A549 (cell line): Measurements from ENCODE around the gene VDR.

Experiments
- BHLHE40 ChIP-seq: IDR thresholded peaks from 2 replicates; pipeline ENCODE4 v1.6.1; 2012; ENCODE audit warnings: low read depth, low read length, inconsistent platforms
- CBX2 ChIP-seq: fragments of 200-600 bp; sonication (generic); IDR thresholded peaks from 2 replicates; pipeline ENCODE4 v1.6.1; 2016; ENCODE audit warnings: low read depth, mild to moderate bottlenecking, borderline replicate concordance
- FOSL2 ChIP-seq, 2 experiments: fragments of 450-650 bp in 1 of 2; fragments of >200 bp in 1 of 2; sonication (Bioruptor Twin) in 1 of 2; formaldehyde crosslinking; IDR thresholded peaks; 2 replicates each; pipeline versions ENCODE4 v1.5.0 to v1.6.1; 2016 to 2020; ENCODE audit warnings: mild to moderate bottlenecking in 1 of 2, moderate library complexity in 1 of 2
- POLR2A ChIP-seq: IDR thresholded peaks from 2 replicates; pipeline ENCODE4 v1.6.1; 2012; ENCODE audit warnings: mild to moderate bottlenecking, low read length
- RCOR1 ChIP-seq: fragments of 150-350 bp; IDR thresholded peaks from 2 replicates; pipeline ENCODE4 v1.6.1; 2014; ENCODE audit warnings: antibody characterized with exemption, low read length, low read depth
- SMC3 ChIP-seq: fragments of >200 bp; sonication (Bioruptor Twin); formaldehyde crosslinking; IDR thresholded peaks from 3 replicates; pipeline ENCODE4 v1.6.1; 2018; ENCODE audit warnings: inconsistent platforms
- TF ChIP-seq, protein P1 (sequence below): fragments of 150-350 bp; IDR thresholded peaks from 2 replicates; pipeline ENCODE4 v1.6.1; 2014; ENCODE audit warnings: low read depth, mild to moderate bottlenecking, low read length
- TF ChIP-seq, protein P2 (sequence below): fragments of >200 bp; sonication (Bioruptor Twin); formaldehyde crosslinking; IDR thresholded peaks from 3 replicates; pipeline ENCODE4 v1.5.1; 2016
- TF ChIP-seq, protein P3 (sequence below): fragments of 200-600 bp; sonication (generic); IDR thresholded peaks from 2 replicates; pipeline ENCODE4 v1.6.1; 2016; ENCODE audit warnings: antibody characterized with exemption, mild to moderate bottlenecking, moderate library complexity
- TF ChIP-seq, protein P4 (sequence below): IDR thresholded peaks from 2 replicates; pipeline ENCODE4 v1.6.1; 2012
- TF ChIP-seq, protein P5 (sequence below): fragments of 450-650 bp; IDR thresholded peaks from 2 replicates; pipeline ENCODE4 v1.6.1; 2014; ENCODE audit warnings: antibody characterized with exemption

DNA sequence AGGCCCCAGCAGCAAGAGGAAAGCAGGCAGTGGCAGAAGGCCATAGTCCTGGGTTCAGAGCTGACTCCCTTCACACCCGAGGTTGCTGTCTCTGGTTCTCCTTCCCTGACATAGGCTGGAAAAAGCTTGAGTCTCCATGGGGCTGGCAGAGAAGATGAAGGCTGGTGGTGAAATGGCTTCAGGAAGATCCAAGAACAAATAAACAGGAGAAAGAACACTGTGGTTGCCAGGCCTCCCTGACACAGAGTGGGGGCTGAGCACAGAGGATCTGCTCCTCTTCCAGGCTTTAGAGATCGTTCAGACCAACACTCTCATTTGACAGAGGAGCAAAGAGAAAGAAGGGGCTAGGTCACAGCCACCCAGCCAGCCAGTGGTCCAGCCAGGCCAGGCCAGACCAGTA, 99.4 kb downstream of the VDR start:
- no peak for TF ChIP-seq SMC3
- no peak for TF ChIP-seq RCOR1
- no peak for TF ChIP-seq POLR2A
- TF ChIP-seq, protein P1, sequence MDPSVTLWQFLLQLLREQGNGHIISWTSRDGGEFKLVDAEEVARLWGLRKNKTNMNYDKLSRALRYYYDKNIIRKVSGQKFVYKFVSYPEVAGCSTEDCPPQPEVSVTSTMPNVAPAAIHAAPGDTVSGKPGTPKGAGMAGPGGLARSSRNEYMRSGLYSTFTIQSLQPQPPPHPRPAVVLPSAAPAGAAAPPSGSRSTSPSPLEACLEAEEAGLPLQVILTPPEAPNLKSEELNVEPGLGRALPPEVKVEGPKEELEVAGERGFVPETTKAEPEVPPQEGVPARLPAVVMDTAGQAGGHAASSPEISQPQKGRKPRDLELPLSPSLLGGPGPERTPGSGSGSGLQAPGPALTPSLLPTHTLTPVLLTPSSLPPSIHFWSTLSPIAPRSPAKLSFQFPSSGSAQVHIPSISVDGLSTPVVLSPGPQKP, result no peak
- no peak for TF ChIP-seq FOSL2 (IDR thresholded peaks at IDR 0.05)
- no peak for TF ChIP-seq FOSL2 (CRISPR knock-in tag; IDR thresholded peaks at IDR 0.05)
- TF ChIP-seq, protein P2, sequence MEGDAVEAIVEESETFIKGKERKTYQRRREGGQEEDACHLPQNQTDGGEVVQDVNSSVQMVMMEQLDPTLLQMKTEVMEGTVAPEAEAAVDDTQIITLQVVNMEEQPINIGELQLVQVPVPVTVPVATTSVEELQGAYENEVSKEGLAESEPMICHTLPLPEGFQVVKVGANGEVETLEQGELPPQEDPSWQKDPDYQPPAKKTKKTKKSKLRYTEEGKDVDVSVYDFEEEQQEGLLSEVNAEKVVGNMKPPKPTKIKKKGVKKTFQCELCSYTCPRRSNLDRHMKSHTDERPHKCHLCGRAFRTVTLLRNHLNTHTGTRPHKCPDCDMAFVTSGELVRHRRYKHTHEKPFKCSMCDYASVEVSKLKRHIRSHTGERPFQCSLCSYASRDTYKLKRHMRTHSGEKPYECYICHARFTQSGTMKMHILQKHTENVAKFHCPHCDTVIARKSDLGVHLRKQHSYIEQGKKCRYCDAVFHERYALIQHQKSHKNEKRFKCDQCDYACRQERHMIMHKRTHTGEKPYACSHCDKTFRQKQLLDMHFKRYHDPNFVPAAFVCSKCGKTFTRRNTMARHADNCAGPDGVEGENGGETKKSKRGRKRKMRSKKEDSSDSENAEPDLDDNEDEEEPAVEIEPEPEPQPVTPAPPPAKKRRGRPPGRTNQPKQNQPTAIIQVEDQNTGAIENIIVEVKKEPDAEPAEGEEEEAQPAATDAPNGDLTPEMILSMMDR, result no peak
- TF ChIP-seq, protein P3, sequence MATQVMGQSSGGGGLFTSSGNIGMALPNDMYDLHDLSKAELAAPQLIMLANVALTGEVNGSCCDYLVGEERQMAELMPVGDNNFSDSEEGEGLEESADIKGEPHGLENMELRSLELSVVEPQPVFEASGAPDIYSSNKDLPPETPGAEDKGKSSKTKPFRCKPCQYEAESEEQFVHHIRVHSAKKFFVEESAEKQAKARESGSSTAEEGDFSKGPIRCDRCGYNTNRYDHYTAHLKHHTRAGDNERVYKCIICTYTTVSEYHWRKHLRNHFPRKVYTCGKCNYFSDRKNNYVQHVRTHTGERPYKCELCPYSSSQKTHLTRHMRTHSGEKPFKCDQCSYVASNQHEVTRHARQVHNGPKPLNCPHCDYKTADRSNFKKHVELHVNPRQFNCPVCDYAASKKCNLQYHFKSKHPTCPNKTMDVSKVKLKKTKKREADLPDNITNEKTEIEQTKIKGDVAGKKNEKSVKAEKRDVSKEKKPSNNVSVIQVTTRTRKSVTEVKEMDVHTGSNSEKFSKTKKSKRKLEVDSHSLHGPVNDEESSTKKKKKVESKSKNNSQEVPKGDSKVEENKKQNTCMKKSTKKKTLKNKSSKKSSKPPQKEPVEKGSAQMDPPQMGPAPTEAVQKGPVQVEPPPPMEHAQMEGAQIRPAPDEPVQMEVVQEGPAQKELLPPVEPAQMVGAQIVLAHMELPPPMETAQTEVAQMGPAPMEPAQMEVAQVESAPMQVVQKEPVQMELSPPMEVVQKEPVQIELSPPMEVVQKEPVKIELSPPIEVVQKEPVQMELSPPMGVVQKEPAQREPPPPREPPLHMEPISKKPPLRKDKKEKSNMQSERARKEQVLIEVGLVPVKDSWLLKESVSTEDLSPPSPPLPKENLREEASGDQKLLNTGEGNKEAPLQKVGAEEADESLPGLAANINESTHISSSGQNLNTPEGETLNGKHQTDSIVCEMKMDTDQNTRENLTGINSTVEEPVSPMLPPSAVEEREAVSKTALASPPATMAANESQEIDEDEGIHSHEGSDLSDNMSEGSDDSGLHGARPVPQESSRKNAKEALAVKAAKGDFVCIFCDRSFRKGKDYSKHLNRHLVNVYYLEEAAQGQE, result no peak
- TF ChIP-seq BHLHE40, result no peak
- TF ChIP-seq, protein P4, sequence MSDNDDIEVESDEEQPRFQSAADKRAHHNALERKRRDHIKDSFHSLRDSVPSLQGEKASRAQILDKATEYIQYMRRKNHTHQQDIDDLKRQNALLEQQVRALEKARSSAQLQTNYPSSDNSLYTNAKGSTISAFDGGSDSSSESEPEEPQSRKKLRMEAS, result no peak
- TF ChIP-seq, protein P5, sequence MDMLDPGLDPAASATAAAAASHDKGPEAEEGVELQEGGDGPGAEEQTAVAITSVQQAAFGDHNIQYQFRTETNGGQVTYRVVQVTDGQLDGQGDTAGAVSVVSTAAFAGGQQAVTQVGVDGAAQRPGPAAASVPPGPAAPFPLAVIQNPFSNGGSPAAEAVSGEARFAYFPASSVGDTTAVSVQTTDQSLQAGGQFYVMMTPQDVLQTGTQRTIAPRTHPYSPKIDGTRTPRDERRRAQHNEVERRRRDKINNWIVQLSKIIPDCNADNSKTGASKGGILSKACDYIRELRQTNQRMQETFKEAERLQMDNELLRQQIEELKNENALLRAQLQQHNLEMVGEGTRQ, result no peak
- no peak for TF ChIP-seq CBX2
